Vagina (tissue), 2 donors: ENCODE results near the gene FAM117B.

Experiments used
- POLR2A ChIP-seq, 2 donors: fragments of 450-650 bp; IDR thresholded peaks; one replicate each; pipeline ENCODE4 v1.6.1; 2017; ENCODE audit warnings: antibody characterized with exemption in 2 of 2, mild to moderate bottlenecking in 2 of 2, moderate library complexity in 2 of 2
- POLR2AphosphoS5 ChIP-seq, 2 donors: sonication (generic); formaldehyde crosslinking; IDR thresholded peaks; one replicate each; pipeline ENCODE4 v1.9.0; 2017; ENCODE audit warnings: antibody characterized with exemption in 2 of 2, mild to moderate bottlenecking in 2 of 2, low read depth in 1 of 2; ENCODE audit not compliant: insufficient read depth in 1 of 2
- TF ChIP-seq, protein P1 (sequence below), 3 experiments: fragments of 450-650 bp in 2 of 3; fragments of 200-600 bp in 1 of 3; sonication (generic) in 1 of 3; IDR thresholded peaks; one replicate each; pipeline ENCODE4 v1.5.1; 2017 to 2019; ENCODE audit warnings: antibody characterized with exemption in 3 of 3, mild to moderate bottlenecking in 2 of 3, moderate library complexity in 2 of 3

DNA sequence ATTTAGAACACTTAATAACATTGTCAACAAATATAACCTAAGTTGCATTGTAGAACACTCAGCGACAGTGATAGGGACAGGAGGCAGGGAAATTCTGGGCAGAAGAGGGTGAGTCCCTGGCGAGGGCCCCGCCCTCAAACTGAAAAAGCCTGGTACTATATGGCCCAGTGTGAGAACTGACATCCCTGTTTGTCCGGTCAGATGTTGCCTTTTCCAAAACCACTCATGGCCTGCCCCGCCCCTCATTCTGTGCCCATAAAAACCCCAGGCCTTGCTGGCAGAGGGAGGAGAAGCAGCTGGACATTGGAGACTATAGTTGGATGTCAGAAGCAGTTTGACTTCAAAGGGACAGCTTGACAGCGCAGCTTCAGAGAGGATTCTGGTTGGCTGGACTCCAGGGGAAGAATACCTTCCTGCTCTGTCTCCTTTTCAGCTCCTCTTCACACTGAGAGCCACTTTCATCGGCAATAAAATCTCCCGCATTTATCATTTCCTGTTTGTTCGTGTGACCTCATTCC, 47.0 kb downstream of the FAM117B start:
- no peak for TF ChIP-seq POLR2AphosphoS5 (IDR thresholded peaks at IDR 0.05; ENCODE audit: insufficient read depth in 1 of 2, low read depth in 1 of 2)
- TF ChIP-seq, protein P1, sequence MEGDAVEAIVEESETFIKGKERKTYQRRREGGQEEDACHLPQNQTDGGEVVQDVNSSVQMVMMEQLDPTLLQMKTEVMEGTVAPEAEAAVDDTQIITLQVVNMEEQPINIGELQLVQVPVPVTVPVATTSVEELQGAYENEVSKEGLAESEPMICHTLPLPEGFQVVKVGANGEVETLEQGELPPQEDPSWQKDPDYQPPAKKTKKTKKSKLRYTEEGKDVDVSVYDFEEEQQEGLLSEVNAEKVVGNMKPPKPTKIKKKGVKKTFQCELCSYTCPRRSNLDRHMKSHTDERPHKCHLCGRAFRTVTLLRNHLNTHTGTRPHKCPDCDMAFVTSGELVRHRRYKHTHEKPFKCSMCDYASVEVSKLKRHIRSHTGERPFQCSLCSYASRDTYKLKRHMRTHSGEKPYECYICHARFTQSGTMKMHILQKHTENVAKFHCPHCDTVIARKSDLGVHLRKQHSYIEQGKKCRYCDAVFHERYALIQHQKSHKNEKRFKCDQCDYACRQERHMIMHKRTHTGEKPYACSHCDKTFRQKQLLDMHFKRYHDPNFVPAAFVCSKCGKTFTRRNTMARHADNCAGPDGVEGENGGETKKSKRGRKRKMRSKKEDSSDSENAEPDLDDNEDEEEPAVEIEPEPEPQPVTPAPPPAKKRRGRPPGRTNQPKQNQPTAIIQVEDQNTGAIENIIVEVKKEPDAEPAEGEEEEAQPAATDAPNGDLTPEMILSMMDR (IDR thresholded peaks at IDR 0.05), result no peak
- no peak for TF ChIP-seq POLR2A (IDR thresholded peaks at IDR 0.05)
